Stimulated activated CD4-positive, alpha-beta T cell treated with anti-CD3 and anti-CD28 coated beads, Interleukin-1b, Interleukin-23, amount 100 ng/mL, for 1 hour (primary cell): ENCODE measurements around the gene SETD1A.

Source experiments
- DNase-seq, 2 donors: peaks; one replicate each; pipeline ENCODE4 v3.0.0-alpha.2; 2020; ENCODE audit warnings: low read depth in 2 of 2

SETD1A gene

DNA sequence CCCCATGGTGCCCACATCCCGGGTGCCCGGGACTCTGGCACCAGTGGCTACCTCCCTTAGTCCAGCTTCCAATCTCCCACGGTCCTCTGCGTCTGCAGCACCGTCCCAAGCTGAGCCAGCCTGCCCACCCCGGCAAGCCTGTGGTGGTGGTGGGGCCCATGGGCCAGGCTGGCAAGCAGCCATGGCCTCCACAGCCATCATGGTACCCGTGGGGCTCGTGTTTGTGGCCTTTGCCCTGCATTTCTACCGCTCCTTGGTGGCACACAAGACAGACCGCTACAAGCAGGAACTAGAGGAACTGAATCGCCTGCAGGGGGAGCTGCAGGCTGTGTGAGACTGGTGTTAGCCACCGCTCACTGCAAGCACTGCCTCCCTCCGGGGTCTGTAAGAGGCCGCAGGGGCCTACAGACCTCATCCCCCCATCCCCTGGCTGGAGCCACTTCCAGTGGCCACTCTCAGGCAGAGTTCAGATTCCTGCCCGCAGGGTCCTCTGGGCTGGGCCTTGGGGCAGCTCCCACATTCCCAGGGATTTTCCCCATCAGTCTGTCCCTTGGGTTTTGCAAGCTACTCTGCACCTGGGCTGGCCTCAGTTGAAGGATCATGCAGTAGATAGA is 3.9 kb upstream of the SETD1A start:
- peak; percentile 26 to 34 for DNase-seq

DNA sequence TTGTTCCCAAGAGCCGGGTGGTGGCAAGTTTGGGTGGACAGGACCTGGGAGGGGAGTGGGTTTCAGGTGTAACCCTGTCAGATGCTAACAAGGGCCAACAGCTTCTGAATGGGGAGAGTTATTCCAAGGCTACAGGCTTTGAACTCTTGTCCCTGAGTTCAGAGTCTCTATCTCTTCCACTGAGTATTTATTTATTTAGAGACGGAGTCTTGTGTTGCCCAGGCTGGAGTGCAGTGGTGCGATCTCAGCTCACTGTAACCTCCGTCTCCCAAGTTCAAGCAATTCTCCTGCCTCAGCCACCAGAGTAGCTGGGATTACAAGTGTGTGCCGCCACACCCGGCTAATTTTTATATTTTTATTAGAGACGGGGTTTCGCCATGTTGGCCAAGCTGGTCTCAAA is 2.6 kb upstream of the SETD1A start:
- DNase-seq: no peak

DNA sequence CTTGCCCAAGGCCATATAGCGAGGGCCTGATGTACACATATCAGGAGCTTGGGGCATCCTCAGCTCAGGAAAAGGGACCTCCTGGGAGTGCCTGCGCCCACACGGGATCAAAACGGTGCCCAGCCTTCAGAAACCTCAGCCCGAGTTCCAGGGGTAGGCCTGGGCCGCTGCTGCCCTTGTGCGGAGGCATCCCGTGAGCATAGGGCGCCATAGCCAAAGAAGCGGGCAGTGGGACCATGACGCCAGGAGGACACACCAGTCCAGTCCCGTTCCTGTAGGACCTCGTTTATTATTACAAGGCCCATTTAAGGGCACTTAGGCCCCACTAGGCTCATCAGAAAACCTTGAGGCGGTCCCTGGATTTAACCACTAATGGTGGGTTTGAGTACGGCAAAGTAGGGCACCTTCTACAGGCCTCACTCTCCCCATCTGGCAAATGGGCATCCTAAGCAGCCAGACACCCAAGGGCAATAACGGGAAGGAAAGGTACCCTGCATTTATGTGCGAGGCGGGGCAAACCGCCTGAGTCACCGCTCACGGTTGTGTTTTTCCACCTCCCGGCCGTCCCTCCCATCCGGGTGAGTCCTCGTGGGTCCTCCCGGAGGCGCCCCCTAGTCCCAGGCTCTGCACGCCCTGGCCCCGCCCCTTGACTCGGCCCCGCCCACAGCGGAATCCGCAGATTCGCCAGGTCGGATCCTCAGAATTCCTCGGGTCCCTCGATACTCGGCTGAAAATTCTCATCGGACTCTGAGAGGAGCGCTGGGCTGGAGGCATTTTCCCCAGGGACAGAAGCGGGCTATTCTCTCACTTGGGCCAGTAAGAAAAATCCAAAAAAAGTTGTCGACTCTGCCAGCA is 726 bp upstream of the SETD1A start:
- DNase-seq: peak; percentile 75 to 86

DNA sequence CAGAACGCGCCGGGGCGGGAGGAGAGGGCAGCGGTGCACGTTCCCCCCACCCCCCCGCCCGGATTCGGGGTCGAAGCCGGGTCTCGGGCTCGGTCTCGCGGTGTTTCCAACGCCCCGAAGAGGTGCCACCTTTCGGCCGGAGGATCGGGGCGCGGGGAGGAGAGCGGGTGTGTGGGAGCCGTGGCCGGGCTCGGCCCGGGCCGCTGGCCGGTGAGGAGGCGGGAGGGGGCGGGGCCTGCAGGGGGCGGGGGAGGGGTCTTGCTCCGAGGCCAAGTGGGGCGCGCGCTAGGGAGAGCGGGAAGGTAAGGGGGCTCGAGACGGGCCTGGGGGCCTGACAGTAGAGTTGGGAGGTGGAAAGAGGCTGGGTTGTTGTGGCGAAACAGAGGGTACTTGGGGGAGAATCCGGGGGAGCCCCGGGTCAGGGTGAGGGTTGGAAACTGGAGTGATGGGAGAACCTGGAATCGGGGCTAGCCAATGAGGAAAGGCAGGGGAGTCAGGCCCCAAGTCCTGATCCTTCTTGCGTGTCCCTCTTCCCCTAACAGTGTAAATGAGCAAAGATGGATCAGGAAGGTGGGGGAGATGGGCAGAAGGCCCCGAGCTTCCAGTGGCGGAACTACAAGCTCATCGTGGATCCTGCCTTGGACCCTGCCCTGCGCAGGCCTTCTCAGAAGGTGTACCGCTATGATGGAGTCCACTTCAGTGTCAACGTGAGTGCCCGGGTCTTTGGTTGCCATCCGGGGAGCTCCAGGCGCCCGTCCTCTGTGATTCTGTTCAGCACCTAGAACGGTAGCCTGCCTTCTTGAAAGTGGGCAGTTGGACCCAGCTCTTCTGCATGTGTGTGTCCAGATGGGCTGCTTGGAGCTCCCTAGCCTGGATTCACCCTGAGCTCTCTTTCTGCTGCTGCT is 873 bp downstream of the SETD1A start:
- no peak for DNase-seq

DNA sequence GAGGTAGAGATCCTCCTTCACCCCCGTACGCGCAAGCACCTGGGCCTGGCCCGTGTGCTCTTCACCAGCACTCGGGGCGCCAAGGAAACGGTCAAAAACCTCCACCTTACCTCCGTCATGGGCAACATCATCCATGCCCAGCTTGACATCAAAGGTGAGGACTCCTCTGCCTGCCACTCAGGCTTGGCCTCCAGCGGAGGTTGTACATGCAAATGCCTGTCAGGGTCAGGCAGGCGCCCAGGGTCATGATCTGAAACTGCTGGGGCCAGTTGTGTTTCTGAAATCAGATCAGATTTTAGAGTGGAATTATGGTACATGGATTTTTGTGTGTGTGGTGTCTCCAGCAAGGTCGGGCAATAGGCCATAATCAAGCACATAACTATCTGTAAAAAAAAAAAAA is 3.8 kb downstream of the SETD1A start:
- no peak for DNase-seq

DNA sequence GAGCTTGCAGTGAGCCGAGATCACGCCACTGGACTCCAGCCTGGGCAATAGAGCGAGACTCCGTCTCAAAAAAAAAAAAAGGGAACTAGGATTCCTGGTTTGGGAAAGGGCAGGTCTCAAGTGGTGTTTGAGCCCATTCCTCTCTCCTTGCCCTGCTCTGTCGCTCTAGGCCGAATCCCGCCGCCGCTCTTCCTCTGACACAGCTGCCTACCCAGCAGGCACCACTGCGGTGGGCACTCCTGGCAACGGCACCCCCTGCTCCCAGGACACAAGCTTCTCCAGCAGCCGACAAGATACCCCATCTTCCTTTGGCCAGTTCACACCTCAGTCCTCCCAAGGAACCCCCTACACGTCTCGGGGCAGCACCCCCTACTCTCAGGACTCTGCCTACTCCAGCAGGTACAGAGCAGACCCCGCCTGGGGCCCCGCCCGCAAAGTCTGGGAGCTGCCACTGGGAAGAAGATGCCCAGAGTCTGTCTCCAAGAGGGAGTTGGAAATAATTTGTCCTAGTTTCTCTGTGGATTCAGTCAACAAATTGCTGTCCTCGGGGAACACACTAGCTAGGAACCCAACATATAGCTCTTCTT is 6.5 kb downstream of the SETD1A start:
- DNase-seq: no peak

DNA sequence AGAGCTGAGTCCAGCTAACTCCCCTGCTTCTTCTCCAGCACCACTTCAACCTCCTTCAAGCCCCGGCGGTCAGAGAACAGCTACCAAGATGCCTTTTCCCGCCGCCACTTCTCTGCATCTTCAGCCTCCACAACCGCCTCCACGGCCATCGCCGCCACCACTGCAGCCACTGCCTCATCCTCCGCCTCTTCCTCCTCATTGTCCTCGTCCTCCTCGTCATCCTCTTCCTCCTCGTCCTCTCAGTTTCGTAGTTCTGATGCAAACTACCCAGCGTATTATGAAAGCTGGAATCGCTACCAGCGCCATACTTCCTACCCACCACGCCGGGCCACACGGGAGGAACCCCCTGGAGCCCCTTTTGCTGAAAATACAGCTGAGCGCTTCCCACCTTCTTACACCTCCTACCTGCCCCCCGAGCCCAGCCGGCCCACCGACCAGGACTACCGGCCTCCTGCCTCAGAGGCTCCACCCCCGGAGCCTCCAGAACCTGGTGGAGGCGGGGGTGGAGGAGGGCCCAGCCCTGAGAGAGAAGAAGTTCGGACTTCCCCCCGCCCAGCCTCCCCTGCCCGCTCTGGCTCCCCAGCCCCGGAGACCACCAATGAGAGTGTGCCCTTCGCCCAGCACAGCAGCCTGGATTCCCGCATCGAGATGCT is 7.1 kb downstream of the SETD1A start:
- DNase-seq: no peak

DNA sequence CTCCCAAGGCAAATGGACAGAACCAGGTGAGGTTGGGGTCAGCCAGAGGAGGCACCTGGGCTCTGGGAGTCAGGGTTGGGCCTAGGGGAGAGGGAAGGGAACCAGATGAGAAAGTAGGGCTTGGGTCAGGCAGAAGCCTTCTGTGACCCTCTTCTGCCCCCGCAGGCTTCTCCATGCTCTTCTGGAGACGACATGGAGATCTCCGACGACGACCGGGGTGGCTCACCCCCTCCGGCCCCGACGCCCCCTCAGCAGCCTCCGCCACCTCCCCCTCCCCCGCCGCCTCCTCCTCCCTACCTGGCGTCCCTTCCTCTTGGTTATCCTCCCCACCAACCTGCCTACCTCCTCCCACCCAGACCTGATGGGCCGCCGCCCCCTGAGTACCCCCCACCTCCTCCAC is 7.9 kb downstream of the SETD1A start:
- no peak for DNase-seq

DNA sequence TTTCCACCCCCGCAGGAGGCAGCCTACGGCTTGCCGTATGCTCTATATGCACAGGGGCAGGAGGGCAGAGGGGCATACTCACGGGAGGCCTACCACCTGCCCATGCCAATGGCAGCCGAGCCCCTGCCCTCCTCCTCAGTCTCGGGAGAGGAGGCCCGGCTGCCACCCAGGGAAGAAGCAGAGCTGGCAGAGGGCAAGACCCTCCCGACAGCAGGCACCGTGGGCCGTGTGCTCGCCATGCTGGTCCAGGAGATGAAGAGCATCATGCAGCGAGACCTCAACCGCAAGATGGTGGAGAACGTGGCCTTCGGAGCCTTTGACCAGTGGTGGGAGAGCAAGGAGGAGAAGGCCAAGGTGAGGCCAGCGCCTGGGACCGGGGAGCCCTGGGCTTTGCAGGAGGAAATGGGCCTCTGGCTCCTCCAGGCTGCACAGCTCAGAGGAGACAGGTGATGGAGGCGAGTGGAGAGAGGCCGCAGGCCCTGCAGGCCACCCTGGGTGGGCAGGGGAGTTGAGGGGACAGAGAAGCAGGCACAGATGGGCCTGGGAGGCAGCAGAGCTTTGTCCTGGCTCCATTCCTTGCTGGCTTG is 8.6 kb downstream of the SETD1A start:
- DNase-seq: no peak

DNA sequence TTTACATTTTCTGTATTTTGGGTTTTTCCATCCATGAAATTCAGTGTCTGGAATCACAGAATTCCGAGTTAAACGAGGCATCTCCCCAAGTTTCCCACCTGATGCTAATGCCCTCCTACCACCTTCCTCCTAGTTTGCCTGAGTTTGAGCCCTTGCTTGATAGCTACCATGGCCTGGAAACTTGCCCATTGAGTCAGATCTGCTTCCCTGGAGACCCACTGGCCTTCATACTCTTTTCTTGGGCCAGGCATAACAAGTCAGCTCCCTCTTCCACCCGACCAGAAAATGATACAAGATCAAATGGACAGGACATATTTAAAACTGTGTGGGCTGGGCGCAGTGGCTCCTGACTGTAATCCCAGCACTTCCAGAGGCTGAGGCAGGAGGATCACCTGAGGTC is 10.2 kb downstream of the SETD1A start:
- no peak for DNase-seq

DNA sequence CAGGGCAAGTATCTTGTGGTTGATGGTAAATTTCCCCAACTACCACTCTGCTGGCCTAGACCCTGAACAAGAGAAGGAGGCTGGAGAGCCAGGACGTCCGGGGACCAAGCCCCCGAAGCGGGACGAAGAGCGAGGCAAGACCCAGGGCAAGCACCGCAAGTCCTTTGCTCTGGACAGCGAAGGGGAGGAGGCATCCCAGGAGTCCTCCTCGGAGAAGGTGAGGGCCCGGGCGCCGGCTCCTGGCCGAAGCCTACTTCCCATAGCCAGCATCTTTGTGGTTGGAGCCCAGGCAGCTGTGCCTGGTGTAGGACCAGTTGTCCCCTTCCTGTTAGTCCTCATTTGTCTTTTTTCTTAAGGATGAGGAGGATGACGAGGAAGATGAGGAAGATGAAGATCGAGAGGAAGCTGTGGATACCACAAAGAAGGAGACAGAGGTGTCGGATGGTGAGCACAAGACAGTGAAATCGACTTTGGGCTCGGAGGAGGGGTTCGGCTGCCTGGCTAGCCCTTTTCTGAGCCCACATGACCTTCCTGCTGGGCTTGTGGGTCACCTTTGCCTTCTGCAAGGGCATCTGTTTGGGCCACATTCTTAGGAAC is 11.8 kb downstream of the SETD1A start:
- no peak for DNase-seq

DNA sequence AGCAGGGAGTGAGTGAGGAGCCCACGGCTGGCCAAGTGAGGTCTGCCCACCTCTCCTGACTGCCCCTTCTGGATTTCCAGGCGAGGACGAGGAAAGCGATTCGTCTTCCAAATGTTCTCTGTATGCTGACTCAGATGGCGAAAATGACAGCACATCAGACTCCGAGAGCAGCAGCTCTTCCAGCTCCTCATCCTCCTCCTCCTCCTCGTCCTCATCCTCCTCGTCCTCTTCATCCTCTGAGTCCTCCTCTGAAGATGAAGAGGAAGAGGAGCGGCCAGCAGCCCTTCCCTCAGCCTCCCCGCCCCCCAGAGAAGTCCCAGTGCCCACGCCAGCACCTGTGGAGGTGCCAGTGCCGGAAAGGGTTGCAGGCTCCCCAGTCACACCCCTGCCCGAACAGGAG is 13.7 kb downstream of the SETD1A start:
- DNase-seq: no peak

DNA sequence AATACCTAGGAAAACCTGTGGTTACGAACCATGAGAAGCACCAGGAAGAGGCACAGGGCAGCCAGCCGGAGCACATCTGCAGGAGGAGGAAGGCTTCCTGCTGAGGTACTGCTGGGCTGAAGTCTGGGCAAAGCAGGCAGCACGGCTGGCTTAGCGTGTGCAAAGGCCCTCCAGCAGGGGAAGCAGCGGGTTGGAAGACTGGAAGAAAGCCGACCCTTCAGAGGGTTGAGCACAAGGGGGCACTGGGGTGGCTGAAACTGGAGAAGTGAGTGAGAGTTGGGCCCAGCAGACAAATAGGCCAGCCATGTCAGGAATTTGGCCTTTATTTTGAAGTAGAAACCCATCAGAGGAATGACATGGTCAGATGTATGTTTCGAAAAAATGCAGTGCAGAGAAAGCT is 15.3 kb downstream of the SETD1A start:
- no peak for DNase-seq

DNA sequence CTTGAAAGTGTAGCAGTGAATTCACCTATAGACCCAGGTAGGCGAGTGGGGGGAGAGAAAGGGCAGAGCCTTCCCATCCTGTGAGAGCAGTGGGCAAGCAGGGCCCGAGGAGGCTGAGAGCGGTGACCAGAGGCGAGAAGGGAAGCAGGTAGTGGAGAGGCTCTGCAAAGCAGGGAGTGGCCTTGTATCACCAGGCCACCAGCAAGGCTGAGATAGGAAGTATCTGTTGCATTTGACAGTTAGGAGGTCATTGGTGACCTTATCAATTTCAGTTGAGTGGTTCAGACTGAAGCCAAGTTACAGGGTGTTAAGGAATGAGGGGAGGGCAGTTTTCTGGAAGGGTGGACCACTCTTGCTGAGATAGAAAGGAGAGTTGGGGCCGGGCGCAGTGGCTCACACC is 16.8 kb downstream of the SETD1A start:
- no peak for DNase-seq

DNA sequence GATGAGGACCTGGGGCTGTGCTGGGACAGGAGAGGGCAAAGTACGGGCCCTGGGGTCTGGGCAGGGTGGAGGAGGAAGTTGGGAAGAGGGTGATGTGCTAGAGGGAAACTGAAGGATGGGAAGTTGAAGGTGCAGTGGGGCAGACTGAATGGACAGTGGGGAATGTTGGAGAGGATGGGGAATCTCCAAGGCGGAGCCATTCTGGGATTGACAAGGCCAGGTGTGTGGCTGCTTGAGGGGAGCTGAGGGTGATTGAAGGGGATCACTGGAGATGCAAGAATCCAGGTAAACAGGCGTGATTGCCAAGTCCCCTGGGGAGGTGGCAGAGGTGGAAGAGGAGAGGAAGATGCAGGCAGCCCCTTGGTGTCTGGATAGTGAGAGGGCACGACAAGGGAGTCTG is 18.9 kb downstream of the SETD1A start:
- no peak for DNase-seq

DNA sequence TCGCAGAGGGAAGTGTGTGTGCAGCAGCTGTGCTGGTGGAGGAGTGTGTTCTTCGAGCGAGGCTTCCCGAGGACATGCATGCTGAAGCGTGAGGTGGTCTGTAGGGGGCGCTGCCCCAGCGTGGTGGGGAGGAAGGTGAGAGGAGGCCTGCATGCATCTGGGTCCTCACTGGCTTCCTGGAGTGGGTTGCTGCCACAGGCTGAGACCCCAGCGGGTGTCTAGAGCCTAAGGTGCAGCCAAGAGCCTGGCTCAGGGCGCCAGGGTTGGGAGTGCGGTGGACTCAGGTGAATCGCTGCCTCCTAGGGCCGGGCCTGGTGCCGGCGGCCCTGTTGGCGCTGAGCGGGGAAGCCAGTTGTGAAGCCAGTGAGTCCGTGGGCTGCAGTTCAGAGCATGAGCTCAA is 19.9 kb downstream of the SETD1A start:
- DNase-seq: no peak

DNA sequence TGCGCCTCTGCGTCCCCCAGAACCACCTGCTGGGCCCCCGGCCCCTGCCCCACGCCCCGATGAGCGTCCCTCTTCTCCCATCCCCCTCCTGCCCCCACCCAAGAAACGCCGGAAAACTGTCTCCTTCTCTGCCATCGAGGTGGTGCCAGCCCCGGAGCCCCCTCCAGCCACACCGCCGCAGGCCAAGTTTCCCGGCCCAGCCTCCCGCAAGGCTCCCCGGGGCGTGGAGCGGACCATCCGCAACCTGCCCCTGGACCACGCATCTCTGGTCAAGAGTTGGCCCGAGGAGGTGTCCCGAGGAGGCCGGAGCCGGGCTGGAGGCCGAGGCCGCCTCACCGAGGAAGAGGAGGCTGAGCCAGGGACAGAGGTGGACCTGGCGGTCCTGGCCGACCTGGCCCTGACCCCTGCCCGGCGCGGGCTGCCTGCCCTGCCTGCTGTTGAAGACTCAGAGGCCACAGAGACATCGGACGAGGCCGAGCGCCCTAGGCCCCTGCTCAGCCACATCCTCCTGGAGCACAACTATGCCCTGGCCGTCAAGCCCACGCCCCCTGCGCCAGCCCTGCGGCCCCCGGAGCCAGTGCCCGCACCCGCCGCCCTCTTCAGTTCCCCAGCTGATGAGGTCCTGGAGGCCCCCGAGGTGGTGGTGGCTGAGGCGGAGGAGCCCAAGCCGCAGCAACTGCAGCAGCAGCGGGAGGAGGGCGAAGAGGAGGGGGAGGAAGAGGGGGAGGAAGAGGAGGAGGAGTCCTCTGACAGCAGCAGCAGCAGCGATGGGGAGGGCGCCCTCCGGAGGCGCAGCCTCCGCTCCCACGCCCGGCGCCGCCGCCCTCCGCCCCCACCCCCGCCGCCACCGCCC is 21.8 kb downstream of the SETD1A start:
- DNase-seq: no peak

DNA sequence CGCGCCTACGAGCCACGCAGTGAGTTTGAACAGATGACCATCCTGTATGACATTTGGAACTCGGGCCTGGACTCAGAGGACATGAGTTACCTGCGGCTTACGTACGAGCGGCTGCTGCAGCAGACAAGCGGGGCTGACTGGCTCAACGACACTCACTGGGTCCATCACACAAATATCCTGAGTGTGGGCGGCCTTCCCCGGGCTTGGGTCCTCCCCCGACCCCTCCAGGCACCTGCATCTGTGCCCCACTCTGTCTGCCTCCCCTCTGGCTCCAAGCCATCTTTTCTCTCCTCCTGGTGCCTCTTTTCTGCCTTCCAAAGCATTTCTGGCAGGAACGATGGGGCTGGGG is 22.4 kb downstream of the SETD1A start:
- DNase-seq: no peak

DNA sequence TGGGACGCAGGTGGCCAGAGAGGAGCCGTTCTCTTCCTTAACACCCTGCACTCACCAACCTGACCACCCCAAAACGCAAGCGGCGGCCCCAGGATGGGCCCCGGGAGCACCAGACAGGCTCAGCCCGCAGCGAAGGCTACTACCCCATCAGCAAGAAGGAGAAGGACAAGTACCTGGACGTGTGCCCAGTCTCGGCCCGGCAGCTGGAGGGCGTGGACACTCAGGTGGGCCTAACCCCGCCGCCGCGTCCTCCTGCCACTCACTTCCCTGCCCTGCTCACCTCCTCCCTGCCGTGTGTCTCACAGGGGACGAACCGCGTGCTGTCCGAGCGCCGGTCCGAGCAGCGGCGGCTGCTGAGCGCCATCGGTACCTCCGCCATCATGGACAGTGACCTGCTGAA is 22.9 kb downstream of the SETD1A start:
- DNase-seq: no peak

DNA sequence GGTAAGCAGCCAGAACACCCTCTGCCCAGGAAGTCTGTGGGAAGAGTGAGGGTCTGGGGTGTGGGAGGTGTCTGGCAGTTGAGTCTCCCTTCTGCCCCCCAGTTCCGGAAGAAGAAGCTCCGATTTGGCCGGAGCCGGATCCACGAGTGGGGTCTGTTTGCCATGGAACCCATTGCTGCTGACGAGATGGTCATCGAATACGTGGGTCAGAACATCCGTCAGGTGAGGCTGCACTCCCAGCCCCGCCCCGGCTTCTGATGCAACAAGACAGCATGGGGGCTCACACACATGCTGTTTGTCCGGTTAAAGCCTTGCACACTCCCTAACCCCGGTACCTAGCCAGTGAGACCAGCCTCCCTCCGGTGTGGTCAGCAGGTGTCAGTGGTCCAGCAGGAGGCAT is 23.4 kb downstream of the SETD1A start:
- no peak for DNase-seq
